DND-41 (cell line): ENCODE data around the gene PHACTR1.

ENCODE experiments used
- ATAC-seq: fragments of 200-7000 bp; cut with Tn5 transposase; 3 replicates; pipeline ENCODE4 v1.9.1; 2021; ENCODE audit warnings: low read depth; ENCODE audit not compliant: insufficient read depth
- DNase-seq: peaks from one replicate; pipeline ENCODE4 v3.0.0-alpha.2; 2020
- H2AFZ ChIP-seq: 2 replicates; pipeline ENCODE4 v1.6.0; 2012; ENCODE audit warnings: low read depth, low read length
- H3K27ac ChIP-seq: 2 replicates; pipeline ENCODE4 v1.5.1; 2012; ENCODE audit warnings: low read length, inconsistent platforms
- H3K27me3 ChIP-seq: fragments of 200-600 bp; sonication (generic); 2 replicates; pipeline ENCODE4 v1.6.0; 2012; ENCODE audit warnings: low read length, mild to moderate bottlenecking, inconsistent platforms; ENCODE audit not compliant: insufficient read depth, poor library complexity
- H3K36me3 ChIP-seq: 2 replicates; pipeline ENCODE4 v1.5.1; 2012; ENCODE audit warnings: low read length, inconsistent platforms; ENCODE audit not compliant: insufficient read depth
- H3K4me1 ChIP-seq: 2 replicates; pipeline ENCODE4 v1.5.1; 2012; ENCODE audit warnings: mild to moderate bottlenecking, low read length; ENCODE audit not compliant: insufficient read depth
- H3K4me2 ChIP-seq: 2 replicates; pipeline ENCODE4 v1.6.0; 2012; ENCODE audit warnings: mild to moderate bottlenecking, moderate library complexity, low read length, inconsistent platforms; ENCODE audit not compliant: insufficient read depth
- H3K4me3 ChIP-seq, 2 experiments: fragments of 200-600 bp in 1 of 2; shearing (Covaris generic) in 1 of 2; 2 replicates each; pipeline ENCODE4 v1.5.1; 2012 to 2016; ENCODE audit warnings: inconsistent platforms in 2 of 2, low read length in 2 of 2, mild to moderate bottlenecking in 2 of 2, low read depth in 1 of 2, moderate library complexity in 1 of 2
- H3K79me2 ChIP-seq: 2 replicates; pipeline ENCODE4 v1.6.0; 2012; ENCODE audit warnings: low read length, inconsistent platforms; ENCODE audit not compliant: insufficient read depth
- H3K9ac ChIP-seq: 2 replicates; pipeline ENCODE4 v1.6.0; 2012; ENCODE audit warnings: low read depth, mild to moderate bottlenecking, inconsistent platforms, low read length, moderate library complexity
- H3K9me3 ChIP-seq: 2 replicates; pipeline ENCODE4 v1.5.1; 2012; ENCODE audit warnings: low read length, moderate library complexity, mild to moderate bottlenecking, inconsistent platforms; ENCODE audit not compliant: insufficient read depth, severe bottlenecking
- H4K20me1 ChIP-seq: 2 replicates; pipeline ENCODE4 v1.6.0; 2012; ENCODE audit warnings: low read length; ENCODE audit not compliant: insufficient read depth
- CTCF ChIP-seq: IDR thresholded peaks from 2 replicates; pipeline ENCODE4 v1.5.1; 2012; ENCODE audit warnings: borderline replicate concordance, low read length, moderate library complexity, mild to moderate bottlenecking; ENCODE audit not compliant: poor library complexity, severe bottlenecking; ENCODE audit errors: extremely low read depth
- EZH2 ChIP-seq: IDR thresholded peaks from 3 replicates; pipeline ENCODE4 v1.6.1; 2012; ENCODE audit warnings: borderline replicate concordance, low read depth, mild to moderate bottlenecking, moderate library complexity, low read length, inconsistent platforms; ENCODE audit not compliant: severe bottlenecking

Gene PHACTR1

GRCh38 chr6:12803486-12803885 is 86.9 kb downstream of the PHACTR1 start:
- no peak for ATAC-seq
- Histone ChIP-seq H3K9ac (no peak overlapping the region), H3K79me2 (no peaks in the 10 kb centered on the region), H3K9me3 (no peaks in the 10 kb centered on the region), H3K4me1 (no peaks in the 10 kb centered on the region), H3K27me3 (no peaks in the 10 kb centered on the region), H4K20me1 (no peaks in the 10 kb centered on the region), H3K36me3 (no peaks in the 10 kb centered on the region), H3K27ac (no peak overlapping the region), H3K4me3 (no peak overlapping the region), H2AFZ (no peak overlapping the region), H3K4me2 (no peak overlapping the region)
- no peak for DNase-seq
- no peak for TF ChIP-seq EZH2

- no peaks in the 10 kb centered on the region for H3K27me3 ChIP-seq
- no peak overlapping the region for H3K4me2 ChIP-seq
- no peaks in the 10 kb centered on the region for H3K4me1 ChIP-seq
- H2AFZ ChIP-seq: no peak overlapping the region
- no peaks in the 10 kb centered on the region for H3K9me3 ChIP-seq
- H3K9ac ChIP-seq: no peak overlapping the region
- no peak overlapping the region for H3K27ac ChIP-seq
- TF ChIP-seq EZH2 (no peak), CTCF (no peak)
- H3K36me3 ChIP-seq: no peaks in the 10 kb centered on the region
- ATAC-seq (no peak), DNase-seq (no peak)
- no peaks in the 10 kb centered on the region for H3K79me2 ChIP-seq
- no peak overlapping the region for H3K4me3 ChIP-seq
- H4K20me1 ChIP-seq: no peaks in the 10 kb centered on the region
Measured at GRCh38 chr6:12804952-12805645, 88.5 kb downstream of the PHACTR1 start.

GRCh38 chr6:12806136-12806535 is 89.6 kb downstream of the PHACTR1 start:
- H3K27ac ChIP-seq: no peak overlapping the region
- no peaks in the 10 kb centered on the region for H4K20me1 ChIP-seq
- H3K4me2 ChIP-seq: no peak overlapping the region
- no peak for ATAC-seq
- no peak for TF ChIP-seq EZH2
- TF ChIP-seq CTCF: no peak
- no peaks in the 10 kb centered on the region for H3K79me2 ChIP-seq
- no peak overlapping the region for H3K4me3 ChIP-seq
- DNase-seq: no peak
- H3K9ac ChIP-seq: no peak overlapping the region
- no peaks in the 10 kb centered on the region for H3K36me3 ChIP-seq
- H2AFZ ChIP-seq: no peak overlapping the region
- H3K4me1 ChIP-seq: no peaks in the 10 kb centered on the region
- no peaks in the 10 kb centered on the region for H3K9me3 ChIP-seq
- no peaks in the 10 kb centered on the region for H3K27me3 ChIP-seq

GRCh38 chr6:12806796-12807195 is 90.2 kb downstream of the PHACTR1 start:
- no peak overlapping the region for H3K4me2 ChIP-seq
- no peaks in the 10 kb centered on the region for H3K9me3 ChIP-seq
- no peak overlapping the region for H3K4me3 ChIP-seq
- ATAC-seq: no peak
- no peak overlapping the region for H3K27ac ChIP-seq
- H2AFZ ChIP-seq: no peak overlapping the region
- H3K4me1 ChIP-seq: no peaks in the 10 kb centered on the region
- H3K36me3 ChIP-seq: no peaks in the 10 kb centered on the region
- no peaks in the 10 kb centered on the region for H3K27me3 ChIP-seq
- H3K79me2 ChIP-seq: no peaks in the 10 kb centered on the region
- DNase-seq: no peak
- no peak overlapping the region for H3K9ac ChIP-seq
- no peaks in the 10 kb centered on the region for H4K20me1 ChIP-seq
- TF ChIP-seq EZH2: no peak
- no peak for TF ChIP-seq CTCF
